ENCODE results near the gene PXDN.

Gene PXDN

GRCh38 chr2:1748741-1749488 lies 4.6 kb upstream of the PXDN start:
- no peak for TF ChIP-seq CTCF (IDR thresholded peaks at IDR 0.05; ENCODE audit: control insufficient read depth, insufficient read depth, low read depth, low read length, missing control alignments)
- no peak overlapping the region for H3K4me3 ChIP-seq (ENCODE audit: control insufficient read depth, low read depth, low read length)
- DNase-seq (ENCODE audit: low read depth): no peak

- no peak for TF ChIP-seq CTCF (IDR thresholded peaks at IDR 0.05; ENCODE audit: control insufficient read depth, insufficient read depth, low read depth, low read length, missing control alignments)
- no peak for DNase-seq (ENCODE audit: low read depth)
- H3K4me3 ChIP-seq (ENCODE audit: control insufficient read depth, low read depth, low read length): no peak overlapping the region
These were observed 3.9 kb upstream of the PXDN start for GRCh38 chr2:1748176-1748740.

- TF ChIP-seq CTCF (IDR thresholded peaks at IDR 0.05; ENCODE audit: control insufficient read depth, insufficient read depth, low read depth, low read length, missing control alignments): no peak
- H3K4me3 ChIP-seq (ENCODE audit: control insufficient read depth, low read depth, low read length): no peak overlapping the region
- DNase-seq (ENCODE audit: low read depth): no peak
These were observed 3.0 kb upstream of the PXDN start for GRCh38 chr2:1747065-1747941.

GRCh38 chr2:1746174-1747064 lies 2.1 kb upstream of the PXDN start:
- TF ChIP-seq CTCF (IDR thresholded peaks at IDR 0.05; ENCODE audit: control insufficient read depth, insufficient read depth, low read depth, low read length, missing control alignments): no peak
- H3K4me3 ChIP-seq (ENCODE audit: control insufficient read depth, low read depth, low read length): no peak overlapping the region
- no peak for DNase-seq (ENCODE audit: low read depth)

GRCh38 chr2:1745171-1746023 lies 1.1 kb upstream of the PXDN start:
- no peak for TF ChIP-seq CTCF (IDR thresholded peaks at IDR 0.05; ENCODE audit: control insufficient read depth, insufficient read depth, low read depth, low read length, missing control alignments)
- no peak for DNase-seq (ENCODE audit: low read depth)
- H3K4me3 ChIP-seq (ENCODE audit: control insufficient read depth, low read depth, low read length): peak overlapping the region; percentile 70
